Measurements from ENCODE around the gene SNAP47.

Gene SNAP47

GRCh38 chr1:227769936-227770494 is 34.8 kb downstream of the SNAP47 start:
- no peak for DNase-seq

- no peak for DNase-seq
Measured at GRCh38 chr1:227770812-227771211, 35.6 kb downstream of the SNAP47 start.

GRCh38 chr1:227771326-227771725 is 36.1 kb downstream of the SNAP47 start:
- no peak for DNase-seq

DNA sequence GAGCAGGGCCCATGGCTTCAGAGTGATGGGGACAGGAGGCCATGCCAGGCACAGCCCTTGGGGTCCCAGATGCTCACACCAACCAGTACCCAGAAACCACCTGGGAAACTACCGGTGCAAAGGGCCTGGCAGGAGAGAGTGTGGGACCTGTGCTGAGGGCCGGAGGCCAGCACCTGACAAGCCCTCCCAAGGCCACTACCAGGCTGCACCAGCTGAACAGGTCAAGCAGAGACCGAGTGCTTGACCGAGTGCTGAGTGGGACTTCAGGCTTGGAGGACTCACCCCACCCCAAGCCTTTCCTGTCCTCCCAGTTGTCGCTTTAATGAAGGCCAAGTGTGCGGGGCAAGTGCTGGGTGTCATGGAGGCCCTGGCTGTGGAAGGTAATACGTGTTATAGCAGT is 36.5 kb downstream of the SNAP47 start:
- DNase-seq, result no peak

DNA sequence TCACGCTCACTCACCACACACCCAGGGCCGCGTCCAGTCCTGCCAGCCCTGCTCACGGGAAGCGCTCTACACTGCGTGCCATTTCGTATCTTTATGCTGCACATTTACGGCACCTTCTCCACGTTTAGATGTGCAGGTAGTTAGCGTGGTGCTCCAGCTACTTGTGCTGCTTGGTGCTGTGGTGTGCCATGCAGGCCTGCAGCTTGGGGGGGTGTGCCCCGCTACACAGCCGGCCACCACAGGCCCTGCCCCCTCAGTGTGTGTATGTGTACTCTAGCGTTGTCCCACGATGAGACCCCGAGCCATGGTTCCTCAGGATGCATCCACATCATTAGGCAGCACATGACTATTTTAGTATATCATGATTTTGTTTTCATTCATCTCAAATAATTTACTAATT is 38.3 kb downstream of the SNAP47 start:
- DNase-seq, result no peak

- no peak for DNase-seq
Measured at GRCh38 chr1:227774051-227774731, 39.0 kb downstream of the SNAP47 start.

- no peak for DNase-seq
Measured at GRCh38 chr1:227774821-227775661, 39.8 kb downstream of the SNAP47 start.

GRCh38 chr1:227775841-227776240 is 40.6 kb downstream of the SNAP47 start:
- DNase-seq, result no peak

GRCh38 chr1:227776331-227776771 is 41.1 kb downstream of the SNAP47 start:
- no peak for DNase-seq

DNA sequence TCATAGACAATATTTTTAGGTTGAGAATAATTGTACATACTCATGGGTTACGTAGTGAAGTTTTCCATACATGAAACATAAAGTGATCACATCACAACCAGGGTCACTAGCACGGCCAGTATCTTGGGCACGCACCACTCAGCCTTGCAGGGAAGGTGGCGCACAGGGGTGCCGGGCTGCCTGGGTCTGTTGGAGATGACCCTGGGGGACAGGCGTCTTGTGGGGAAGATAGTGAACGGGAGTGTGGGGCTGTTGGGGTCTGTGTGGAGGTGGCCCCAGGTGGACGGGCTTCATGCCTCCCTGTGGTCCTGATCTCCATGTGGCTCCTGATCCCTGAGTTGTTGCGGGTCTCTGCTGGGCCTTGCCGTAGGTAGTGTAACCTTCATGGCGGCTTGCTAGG is 41.9 kb downstream of the SNAP47 start:
- no peak for DNase-seq

- no peak for DNase-seq
Measured at GRCh38 chr1:227777646-227778045, 42.4 kb downstream of the SNAP47 start.

DNA sequence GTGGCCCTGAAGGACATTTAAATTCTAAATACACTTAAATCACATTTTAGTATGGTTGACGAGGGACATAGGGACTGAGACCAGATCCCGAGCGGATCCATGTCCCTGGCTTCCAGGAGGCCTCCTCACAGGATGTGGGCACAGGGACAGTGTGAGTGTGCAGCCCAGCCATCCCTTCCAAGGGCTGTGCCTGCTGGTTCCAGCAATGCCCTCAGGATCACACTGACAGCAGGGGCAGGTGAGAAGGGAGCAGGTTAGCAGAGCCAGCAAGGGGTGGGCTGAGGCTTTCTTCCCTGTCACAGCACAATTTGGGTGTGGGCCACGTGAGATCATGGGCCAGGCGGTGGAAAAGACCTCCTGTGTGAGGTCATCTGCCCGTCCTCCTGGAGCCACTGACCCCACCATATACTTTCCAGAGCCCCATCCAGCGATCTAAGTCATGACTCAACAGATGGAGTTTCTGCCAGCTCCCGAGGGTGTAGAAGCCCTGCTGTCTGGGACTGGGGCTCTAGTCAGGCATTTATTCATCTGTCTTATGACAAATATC is 43.2 kb downstream of the SNAP47 start:
- no peak for DNase-seq

GRCh38 chr1:227779021-227779441 is 43.8 kb downstream of the SNAP47 start:
- DNase-seq, result no peak

GRCh38 chr1:227779685-227780084 is 44.5 kb downstream of the SNAP47 start:
- no peak for DNase-seq

- no peak for DNase-seq
Measured at GRCh38 chr1:227780101-227781044, 45.1 kb downstream of the SNAP47 start.

DNA sequence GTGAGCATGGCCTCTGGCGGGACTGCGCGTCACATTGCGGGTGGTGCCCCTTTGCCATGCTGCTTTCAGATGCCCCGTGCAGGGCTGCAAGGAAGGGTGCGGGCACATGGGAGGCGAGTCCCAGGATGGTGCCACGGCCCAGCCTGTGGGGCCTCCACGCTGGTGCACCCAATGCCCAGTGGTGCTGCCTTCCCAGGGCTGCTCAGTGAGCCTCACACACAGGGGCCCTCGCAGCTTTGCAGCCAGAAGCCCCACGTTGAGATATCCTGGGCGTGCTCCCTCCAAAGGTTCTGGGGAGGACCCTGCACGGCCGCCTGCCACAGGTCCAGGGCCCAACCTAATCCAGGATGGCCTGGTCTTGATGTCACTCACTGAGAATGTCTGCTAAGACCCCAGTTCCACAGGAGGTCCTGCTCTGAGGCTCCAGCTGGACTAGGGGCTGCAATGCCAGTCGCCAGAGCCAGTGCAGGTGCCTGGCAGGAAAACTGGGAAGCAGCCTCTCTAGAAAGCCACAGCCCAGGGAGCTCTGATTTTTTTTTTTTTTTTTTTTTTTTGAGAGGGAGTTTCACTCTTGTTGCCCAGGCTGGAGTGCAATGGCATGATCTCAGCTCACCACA is 46.2 kb downstream of the SNAP47 start:
- DNase-seq, result no peak

GRCh38 chr1:227782226-227782625 is 47.0 kb downstream of the SNAP47 start:
- DNase-seq, result no peak

- no peak for DNase-seq
Measured at GRCh38 chr1:227785094-227785804, 50.0 kb downstream of the SNAP47 start.

DNA sequence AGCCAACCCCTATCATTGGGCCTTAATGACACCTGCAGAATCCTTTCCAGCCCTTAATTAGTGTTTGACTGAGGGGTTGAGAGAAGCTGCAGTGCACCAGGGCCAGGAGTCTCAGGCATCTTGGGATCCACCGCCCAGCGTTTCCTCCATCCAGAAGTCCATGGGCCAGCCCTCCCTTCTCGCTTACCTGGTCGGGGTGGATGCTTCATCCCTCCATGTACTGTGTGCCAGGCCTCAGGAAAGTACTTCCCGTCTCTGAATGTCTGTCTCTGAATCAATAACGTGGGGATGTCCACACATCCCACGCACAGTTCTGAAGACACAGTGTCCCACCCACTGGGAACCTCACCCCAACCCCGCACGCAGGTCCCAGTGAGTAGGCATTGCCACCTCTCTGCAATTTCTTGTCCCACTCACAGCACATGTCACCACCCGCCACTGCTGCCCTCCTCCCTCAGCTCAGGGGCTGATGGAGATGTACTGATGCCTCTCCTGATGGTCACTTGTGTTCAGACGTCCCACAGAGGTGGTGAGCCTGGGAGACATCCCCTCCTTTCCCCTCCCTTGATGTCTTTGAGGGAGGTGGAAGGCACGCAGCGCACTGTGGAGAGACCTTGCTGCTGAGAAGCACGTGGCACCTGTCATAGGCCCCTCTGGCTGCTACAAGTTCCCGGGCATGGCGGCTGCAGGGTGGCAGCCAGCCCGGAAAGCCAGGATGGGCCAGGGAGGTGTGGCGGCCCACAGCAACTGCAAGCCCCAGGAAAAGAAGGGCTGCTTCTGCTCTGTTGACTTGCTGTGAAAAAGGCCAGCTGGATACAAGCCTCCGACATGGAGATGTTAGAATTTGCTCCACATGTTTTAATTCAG is 50.8 kb downstream of the SNAP47 start:
- no peak for DNase-seq

All from activated CD4-positive, alpha-beta T cell treated with anti-CD3 and anti-CD28 coated beads, Interleukin-2, amount 50 U/mL, for 4 hours (primary cell).